NCI-H526 treated with DMSO at 0.1 percent for 48 hours (cell line): ENCODE data around the gene RPS27.
"Not testable (repeated sequence)": the region's sequence is repeated elsewhere in the genome, so short reads cannot be mapped to it uniquely, and the experiment has no call there.

ENCODE experiments used
- DNase-seq: peaks from one replicate; lab custom pipeline; 2025; lab: John Stamatoyannopoulos, UW

RPS27 gene

DNA sequence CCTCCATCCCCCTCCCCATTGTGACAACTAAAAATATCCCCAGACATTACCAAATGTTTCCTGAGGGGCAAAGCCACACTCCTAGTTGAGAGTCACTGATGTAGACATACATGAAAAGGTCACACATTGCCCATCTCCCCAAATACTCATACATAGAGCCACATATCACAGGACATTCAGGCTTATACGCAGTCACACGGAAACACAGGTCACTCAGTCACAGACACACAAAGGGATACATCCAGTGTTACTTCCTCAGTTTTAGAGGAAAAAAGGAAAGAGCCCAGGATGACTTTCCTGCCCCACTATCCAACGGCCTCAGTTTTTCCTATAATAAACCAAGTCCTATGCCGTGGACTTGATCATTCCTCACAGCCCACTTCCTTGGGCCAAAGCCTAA lies 29.1 kb upstream of the RPS27 start:
- no peak for DNase-seq

DNA sequence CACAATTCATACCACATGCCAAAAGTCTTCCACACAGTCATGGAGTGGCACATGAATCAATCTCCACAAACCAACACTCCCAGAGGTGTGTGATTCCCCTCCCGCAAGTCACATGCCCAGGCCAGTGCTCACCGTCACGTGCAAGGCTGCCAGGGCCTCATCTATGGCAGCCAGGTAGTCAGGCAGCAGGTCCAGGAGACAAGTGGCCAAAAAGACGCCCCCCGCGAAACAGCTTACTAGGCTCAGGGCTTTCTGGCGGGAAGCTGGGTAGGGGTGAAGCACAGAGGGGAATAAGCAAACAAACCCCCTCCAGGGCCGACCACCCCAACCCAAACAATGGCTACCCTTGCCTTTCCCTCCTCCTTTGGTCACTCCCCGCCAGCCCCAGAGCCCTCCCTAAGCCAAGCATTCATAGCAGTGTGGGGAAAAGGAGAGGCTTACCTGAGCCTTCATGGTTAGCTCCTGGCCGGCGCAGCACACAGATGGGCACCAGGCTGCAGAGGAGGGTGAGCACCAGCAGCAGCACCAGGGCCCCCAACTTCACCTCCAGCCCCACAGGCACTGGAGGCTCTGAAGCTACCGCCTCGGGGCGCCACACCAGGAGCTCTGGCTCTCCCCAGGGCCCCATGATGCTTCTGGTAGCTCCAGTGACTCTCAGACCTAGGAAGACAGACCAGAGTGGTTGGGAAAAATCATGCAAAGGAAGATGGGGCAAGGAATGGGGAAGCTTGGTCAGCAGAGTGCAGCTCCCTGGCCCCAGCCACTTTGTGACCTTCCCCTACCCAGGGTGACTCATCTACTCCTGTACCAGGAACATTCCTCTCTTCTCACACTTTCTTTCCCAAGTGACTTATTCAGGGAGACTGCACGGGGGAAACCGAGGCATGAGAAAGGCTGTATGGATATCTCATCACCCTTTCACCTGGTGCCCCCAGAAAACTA lies 28.2 kb upstream of the RPS27 start:
- DNase-seq, result no peak

DNA sequence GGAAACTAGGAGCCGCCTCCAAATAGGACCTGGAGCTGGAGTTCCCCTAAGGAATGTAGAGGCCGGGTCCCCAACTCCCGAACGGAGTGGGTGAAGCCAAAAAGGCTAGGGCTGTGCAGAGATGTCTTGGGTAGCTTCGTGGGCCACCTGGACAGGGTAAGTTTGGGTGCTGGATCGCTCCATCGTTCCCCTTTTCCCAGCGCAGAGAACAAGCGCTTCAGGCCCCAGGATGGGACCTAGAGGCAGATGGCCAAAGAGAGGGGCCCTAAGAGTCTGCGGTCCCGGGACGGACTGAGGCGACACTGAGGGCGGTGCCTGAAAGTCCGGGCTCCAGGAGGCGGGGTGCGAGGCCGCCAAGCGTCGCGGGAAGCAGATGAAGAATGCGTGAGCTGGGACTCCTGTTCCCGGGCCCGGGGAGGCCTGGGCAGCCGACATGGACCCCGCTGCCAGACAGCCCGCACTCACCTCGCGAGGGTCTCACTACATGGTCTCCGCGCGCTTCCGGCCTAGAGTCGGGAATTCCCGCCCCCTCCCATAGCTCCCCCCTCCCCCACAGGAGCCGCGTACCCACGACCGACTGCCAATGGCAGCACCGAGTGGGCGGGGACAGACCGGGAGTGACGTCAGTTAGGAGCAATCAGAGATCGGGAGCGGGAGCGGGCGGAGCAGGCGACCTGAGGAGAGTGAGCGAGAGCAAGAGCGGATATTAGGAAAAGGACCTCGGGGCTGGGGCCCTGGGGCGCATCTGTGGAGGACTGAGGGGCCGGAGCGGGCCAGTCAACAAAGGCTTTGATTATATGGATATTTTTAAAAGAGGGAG lies 27.3 kb upstream of the RPS27 start, which contains the start of gene SLC39A1:
Gene SLC39A1, minus strand, starts transcription at position 508 of the 820 bp plus-strand sequence. CDS start 822 bp downstream, outside the sequence.
- peak; percentile 100 for DNase-seq

DNA sequence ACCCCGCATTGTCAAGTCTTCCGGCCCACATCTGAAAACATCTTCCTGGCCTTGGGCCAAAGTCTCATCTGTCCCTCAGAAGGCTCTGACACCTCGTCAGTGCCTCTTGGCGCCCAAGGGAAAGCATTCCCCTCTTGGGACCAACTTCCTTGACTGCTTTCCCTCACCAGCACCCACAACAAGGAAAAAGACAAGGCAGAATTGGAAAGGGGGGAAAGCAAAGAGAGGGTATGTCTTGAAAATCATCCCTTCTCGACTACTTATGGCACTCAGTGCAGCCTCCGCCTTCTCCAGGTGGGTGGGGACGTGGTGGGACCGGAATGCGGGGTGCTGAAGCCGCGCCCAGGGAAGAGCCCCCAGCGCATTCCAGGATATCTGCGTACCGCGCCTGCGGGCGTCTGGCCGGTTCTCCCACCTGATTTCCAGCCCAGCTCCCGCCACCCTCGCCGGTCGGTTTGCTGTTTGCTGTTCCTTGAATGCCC lies 26.7 kb upstream of the RPS27 start:
- no peak for DNase-seq

DNA sequence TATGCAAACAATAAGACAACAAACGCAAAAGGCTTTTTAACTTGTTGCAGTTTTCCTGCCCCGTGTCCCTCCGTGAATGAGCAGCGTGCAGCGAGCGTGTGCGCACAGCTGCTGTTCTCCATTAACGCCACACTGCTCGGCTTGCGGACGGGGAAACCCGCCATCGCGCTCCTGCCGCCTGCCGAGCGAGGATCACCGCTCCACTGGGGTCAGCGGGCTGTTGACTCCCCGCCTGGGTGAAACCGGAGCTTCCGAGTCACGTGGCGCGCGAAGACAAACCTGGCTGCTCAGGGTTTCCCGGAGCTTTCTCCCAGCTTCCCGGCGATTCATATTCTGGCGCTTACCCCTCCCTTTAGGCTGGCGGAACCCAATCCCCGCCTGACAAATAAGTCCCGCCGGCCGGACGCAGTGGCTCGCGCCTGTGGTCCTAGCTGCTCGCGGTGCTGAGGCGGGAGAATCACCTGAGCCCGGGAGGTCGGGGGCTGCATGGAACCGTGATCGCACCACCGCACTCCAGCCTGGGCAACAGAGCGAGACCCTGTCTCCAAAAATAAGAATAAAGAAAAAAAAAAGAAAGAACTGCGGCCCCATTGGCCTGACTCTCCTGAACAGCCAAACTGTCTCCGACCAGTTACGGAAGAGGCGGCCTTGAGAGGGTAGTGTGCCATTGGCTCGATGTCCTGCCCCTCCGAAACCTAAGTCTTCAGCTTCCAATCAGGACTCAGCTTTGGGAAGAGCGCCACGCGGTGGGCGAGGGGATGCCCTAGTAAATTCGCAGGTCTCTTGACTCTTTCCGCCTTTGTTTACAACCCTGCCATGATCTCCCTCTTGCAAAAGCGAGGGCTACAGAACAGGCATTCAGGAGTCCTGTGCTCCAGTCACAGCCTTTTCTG lies 23.2 kb upstream of the RPS27 start, which contains the start of gene CREB3L4:
Gene CREB3L4, plus strand, starts transcription at position 796 of the 893 bp plus-strand sequence. CDS start 624 bp downstream, outside the sequence.
- peak; percentile 100 for DNase-seq

DNA sequence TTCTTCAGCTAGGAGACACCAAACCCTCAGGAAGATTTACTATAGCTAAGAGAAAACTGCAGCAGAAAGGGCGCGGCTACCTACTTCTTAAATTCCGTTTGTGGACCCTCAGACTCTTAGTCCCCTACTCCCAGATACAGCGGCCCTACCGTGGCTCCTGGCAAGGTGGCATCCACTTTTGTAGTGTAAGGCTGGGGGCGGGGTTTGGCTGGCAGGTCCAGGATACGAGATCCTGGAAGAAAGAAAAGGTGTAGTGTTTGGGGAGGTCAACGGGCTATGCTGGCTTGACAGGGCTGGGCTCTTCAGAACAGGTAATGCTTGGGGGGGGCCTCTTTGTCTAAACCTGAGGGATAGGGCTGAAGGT lies 22.6 kb upstream of the RPS27 start:
- no peak for DNase-seq

DNA sequence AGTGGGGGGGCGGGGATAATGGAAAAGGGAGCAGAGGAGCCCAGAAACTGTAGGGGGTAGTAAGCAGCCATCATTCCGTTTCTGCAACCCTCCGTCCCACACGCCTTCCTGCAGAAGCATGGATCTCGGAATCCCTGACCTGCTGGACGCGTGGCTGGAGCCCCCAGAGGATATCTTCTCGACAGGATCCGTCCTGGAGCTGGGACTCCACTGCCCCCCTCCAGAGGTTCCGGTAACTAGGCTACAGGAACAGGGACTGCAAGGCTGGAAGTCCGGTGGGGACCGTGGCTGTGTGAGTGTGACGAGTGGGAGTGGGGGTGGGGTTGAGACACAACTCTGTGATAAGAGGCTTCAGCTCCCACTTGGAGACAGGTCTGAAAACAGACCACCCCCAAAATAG lies 22.2 kb upstream of the RPS27 start:
- DNase-seq, result no peak

DNA sequence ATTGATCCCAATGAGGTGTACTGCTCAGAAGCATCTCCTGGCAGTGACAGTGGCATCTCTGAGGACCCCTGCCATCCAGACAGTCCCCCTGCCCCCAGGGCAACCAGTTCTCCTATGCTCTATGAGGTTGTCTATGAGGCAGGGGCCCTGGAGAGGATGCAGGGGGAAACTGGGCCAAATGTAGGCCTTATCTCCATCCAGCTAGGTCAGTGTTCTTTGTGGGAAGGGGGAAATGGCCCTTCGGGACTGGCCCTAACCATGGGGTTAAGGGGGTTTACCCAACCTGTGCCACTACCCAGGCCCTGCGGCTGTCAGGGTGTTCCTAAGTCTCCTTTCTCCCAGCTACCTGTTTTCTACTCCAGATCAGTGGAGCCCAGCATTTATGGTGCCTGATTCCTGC lies 21.6 kb upstream of the RPS27 start:
- DNase-seq, result no peak

DNA sequence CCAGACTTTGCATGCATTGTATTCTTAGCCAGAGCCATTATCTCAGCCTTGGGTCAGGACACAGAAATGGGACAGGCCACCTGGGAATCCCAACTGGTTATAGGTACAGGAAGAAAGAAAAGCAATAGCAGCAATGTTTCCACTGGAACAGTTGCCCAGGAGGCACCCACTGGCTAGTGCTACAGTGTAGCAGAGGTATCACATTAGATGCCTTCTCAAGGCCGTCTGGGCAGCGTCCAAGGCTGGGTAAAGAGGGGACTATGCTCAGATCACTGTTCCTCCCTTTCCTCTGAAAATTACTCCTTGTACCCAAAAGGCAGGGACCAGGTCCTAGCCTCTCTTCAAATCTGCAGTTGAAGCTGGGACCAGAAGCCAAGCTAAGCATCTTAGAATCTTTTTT lies 20.2 kb upstream of the RPS27 start:
- no peak for DNase-seq

DNA sequence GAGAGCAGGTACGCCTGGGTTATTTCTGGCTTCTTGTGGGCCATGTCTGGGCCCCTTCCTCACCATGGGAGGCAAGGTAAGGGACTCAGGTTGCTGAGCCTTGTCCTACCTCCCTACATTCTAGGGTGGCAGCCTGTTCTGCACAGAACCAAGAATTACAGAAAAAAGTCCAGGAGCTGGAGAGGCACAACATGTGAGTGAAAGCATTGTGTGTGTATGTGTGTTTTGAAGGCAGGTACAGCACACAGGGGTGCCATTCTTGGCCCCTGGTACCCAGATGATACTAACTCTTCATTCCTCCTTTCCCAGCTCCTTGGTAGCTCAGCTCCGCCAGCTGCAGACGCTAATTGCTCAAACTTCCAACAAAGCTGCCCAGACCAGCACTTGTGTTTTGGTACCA lies 17.5 kb upstream of the RPS27 start:
- DNase-seq, result no peak

DNA sequence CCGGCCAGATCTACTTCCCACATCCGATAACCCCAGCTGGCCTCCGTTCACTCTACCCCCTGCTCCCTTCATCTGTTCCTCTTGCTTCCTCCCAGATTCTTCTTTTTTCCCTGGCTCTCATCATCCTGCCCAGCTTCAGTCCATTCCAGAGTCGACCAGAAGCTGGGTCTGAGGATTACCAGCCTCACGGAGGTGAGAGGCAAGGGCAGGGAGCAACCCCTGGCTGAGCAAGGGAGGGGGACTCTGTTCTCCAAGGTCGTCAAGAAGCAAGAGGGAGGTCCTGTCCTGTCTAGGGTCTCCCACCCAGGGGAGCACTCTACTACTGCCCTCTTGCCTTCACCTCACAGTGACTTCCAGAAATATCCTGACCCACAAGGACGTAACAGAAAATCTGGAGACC lies 17.0 kb upstream of the RPS27 start:
- DNase-seq, result no peak

DNA sequence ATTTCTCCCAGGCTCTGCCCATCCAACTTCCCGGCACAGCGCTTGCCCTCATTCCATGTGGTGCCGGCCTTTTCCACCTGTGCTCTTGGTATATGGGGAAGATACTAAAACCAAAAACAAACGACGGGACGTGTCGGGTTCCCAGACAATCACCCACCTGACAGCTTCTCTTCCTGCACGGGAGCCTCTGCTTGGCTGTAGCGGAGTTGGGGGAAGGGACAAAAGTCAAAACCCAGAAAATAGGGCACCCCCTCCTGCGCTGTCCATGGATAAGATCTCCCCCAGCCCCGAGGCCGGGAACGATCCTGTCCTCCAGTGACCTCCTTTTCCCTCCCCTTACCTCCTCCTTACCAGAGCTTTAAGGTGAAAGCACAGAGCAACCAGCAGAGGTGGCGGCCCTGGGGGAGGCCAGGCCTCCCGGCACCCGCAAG lies 13.7 kb upstream of the RPS27 start:
- no peak for DNase-seq

DNA sequence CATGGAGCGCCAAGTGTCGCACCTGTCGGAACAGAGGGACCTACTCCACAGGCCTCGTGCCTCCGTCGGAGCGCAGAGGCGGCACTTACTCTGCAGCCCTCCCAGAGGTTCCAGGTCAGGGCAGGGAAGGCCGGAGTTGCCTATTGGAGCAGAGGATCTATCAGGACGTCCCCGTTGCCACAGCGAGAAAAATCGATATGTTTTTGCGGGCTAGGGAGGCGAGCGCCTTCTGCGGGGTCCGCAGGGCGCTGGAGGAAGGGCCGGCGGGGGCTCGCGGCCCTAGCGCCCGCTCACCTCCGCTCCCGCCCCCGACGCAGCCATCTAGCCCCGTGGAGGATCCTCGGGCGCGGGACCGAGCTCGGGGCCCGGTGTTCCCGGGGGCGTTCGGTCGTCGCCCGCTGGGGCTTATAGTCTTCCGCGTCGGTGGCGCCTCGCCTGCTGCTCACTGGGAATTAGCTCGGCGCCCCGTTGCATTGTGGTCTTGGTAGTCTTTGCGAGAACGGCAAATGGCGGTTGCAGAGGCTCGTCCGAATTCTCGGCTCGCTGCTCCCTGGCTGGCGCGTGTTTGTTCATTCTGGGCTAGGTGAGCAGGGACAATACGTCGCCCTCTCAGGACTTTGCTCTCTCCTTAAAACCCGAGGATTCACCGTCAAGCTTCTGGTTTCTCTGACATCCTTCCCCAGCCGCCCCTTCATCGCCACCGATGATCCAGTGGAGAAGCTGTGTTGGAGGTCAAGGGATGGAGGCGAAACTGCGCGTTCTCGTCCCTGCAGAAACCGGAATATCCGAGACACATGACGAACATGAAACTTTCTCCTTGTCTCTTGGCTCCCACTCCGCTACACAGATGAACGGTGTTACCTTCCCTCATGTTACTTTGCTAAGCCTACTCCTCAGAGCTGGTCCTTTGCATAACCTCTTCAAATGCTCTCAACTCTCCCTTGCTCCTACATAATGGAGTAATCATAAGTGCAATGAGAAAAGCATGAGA lies 13.0 kb upstream of the RPS27 start, which contains the start of gene JTB:
Gene JTB, minus strand, starts transcription at position 425 of the 991 bp plus-strand sequence. Its CDS starts 422 bp downstream, at position 3.
- peak; percentile 95 for DNase-seq

DNA sequence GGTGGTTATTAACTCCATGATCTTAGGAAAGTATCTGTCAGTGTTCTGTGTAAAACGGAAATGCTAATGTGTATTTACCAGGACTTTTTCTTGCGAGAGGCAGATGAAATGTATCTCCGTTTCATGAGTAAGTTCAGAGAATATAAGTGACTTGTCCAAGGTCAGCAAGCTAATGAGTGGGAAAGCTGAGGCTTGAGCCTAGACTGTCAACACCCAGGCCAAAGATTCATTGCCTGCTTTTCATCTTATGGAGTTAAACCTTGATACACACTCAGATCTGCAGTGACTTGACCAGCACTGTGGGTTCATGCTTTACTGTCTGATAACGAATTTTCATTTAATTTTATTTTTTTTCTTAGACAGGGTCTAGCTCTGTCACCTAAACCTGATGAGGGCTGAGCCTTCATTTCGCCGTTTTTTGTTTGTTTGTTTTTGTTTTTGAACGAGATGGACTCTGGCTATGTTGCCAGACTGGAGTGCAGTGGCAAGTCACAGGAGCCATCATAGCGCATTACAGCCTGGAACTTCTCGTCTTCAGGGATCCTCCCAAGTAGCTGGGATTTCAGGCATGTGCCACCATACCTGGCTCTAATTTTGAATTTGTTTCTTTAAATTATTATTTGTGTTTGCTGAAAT lies 12.2 kb upstream of the RPS27 start:
- no peak for DNase-seq

DNA sequence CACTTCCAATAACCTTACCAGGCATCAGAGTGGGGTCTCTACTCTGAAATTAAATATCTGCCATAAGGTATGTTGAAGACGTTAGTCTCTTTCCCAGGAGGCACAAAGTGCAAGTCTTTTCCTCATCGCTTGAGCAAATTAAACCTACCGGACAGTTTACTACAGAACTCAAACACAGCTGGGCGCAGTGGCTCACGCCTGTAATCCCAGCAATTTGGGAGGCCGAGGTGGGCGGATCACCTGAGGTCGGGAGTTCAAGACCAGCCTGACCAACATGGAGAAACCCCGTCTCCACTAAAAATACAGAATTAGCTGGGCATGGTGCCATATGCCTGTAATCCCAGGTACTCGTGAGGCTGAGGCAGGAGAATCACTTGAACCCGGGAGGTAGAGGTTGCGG lies 11.5 kb upstream of the RPS27 start:
- not testable (repeated sequence) for DNase-seq

DNA sequence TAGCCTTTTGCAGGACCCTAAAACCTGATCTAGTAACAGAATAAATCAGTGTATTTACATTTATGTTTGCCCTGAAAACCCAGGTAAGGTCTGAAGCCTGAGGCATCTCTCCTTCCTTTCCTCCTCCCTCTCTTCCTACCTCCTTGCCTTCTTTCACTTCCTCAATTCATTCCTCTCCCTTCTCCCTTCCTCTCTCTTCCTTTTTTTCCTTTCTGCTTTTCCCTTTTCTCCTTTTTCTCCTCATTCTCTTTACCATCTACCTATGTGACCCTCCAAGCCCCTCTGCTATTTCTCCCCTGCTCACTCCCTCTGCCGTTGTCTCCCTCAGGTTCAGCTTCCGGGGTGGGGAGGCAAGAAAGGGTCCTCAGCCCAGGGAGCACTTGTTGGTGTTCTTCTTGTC lies 8.8 kb upstream of the RPS27 start:
- not testable (repeated sequence) for DNase-seq

DNA sequence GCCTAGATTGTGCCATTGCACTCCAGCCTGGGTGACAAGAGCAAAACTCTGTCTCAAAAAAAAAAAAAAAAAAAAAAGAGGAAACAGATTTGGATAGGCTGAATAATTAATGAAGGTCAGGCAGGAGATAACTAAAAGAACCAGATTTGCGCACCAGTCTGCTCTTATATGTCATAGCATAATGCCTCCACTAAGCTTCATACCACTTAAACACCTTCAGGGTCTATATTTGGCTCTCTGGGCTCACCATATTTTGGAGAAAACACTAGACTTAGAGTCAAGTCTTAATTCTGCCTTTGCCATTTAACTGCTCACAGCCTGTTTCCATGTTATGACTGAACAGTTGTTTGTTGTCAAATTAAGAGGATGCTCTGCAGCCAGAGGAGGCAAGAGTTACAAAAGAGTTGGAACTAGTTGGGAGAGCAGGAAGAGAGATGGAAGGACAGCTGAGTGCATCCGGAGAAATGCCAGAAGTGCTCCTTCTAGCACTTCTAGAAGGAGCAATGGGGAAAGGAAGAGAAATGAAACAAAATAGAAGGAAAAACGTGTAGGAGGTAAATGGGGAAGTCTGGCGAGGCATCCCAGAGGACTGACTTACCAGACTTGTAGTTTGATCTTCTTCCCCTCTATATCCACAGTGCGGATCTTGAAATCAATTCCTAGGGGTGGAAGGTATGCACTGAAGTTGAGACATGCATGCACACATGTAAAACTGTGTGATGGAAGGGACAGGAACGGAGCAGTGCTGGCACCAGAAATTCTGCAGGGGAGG lies 6.3 kb upstream of the RPS27 start:
- DNase-seq, result no peak

DNA sequence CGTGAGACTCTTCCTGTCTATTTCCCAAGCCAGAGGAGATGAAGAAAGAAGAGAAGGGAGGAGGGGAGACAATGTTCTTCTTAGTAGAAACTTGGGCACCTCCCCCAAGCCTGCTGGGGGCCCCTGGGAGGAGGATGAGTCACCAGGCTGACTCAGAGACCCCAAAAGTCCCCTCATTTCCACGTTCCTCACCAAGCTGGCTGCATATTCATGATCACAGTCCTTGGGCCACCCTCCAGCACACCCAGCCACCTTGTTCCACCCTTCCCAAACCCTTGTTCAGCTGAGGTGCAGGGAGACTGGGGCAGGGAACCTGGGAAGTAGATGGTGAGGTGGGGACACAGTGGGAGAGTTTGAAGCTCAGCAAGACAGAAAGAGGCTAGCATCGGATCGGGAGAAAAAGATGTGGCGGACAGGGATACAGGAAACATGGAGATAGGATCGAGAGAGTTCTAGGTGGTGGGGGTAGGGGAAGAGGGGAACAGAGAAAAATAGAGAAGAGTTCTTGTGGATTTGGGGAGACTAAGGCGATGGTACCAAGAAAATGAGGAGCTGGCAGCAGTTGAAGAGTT lies 5.1 kb upstream of the RPS27 start:
- DNase-seq, result no peak
